HUES48 (cell line): ENCODE results near the gene DYRK1A.
A peak's percentile ranks its signal among the peaks of the same experiment; 100 is the strongest.
"Not testable (repeated sequence)": the region's sequence is repeated elsewhere in the genome, so short reads cannot be mapped to it uniquely, and the experiment has no call there.

Source experiments
- H3K27ac ChIP-seq: one replicate; pipeline ENCODE4 v1.7.0; 2013; ENCODE audit warnings: low read depth, low read length, inconsistent platforms
- H3K27me3 ChIP-seq: 2 replicates; pipeline ENCODE4 v1.6.1; 2013; ENCODE audit warnings: mild to moderate bottlenecking, low read length; ENCODE audit not compliant: control insufficient read depth, insufficient read depth
- H3K36me3 ChIP-seq: 2 replicates; pipeline ENCODE4 v1.6.1; 2013; ENCODE audit warnings: low read length; ENCODE audit not compliant: control insufficient read depth, insufficient read depth
- H3K4me1 ChIP-seq: 2 replicates; pipeline ENCODE4 v1.6.1; 2013; ENCODE audit warnings: mild to moderate bottlenecking, low read length; ENCODE audit not compliant: control insufficient read depth, insufficient read depth
- H3K4me3 ChIP-seq: 2 replicates; pipeline ENCODE4 v1.5.1; 2013; ENCODE audit warnings: mild to moderate bottlenecking, low read depth, low read length
- H3K9ac ChIP-seq: 2 replicates; pipeline ENCODE4 v1.6.1; 2013; ENCODE audit warnings: mild to moderate bottlenecking, low read depth, low read length, moderate library complexity
- H3K9me3 ChIP-seq: 2 replicates; pipeline ENCODE4 v1.6.1; 2013; ENCODE audit warnings: low read length; ENCODE audit not compliant: control insufficient read depth, insufficient read depth

Gene DYRK1A

GRCh38 chr21:37509802-37510393, 143.3 kb downstream of the DYRK1A start:
- no peak overlapping the region for H3K4me3 ChIP-seq
- H3K9me3 ChIP-seq, result no peaks in the 10 kb centered on the region; the same call in 1 of the 2 replicates
- H3K36me3 ChIP-seq, result peaks cover 97% of the 10 kb centered on the region
- peaks cover 28% of the 10 kb centered on the region for H3K4me1 ChIP-seq
- H3K27me3 ChIP-seq, result no peaks in the 10 kb centered on the region
- no peak overlapping the region for H3K27ac ChIP-seq
- H3K9ac ChIP-seq, result no peak overlapping the region

DNA sequence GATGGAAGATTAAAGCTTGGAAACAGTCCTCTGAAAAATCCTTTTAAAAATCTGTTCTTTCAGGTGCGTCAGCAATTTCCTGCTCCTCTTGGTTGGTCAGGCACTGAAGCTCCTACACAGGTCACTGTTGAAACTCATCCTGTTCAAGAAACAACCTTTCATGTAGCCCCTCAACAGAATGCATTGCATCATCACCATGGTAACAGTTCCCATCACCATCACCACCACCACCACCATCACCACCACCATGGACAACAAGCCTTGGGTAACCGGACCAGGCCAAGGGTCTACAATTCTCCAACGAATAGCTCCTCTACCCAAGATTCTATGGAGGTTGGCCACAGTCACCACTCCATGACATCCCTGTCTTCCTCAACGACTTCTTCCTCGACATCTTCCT, 145.3 kb downstream of the DYRK1A start:
- H3K4me1 ChIP-seq, result peaks cover 28% of the 10 kb centered on the region
- no peaks in the 10 kb centered on the region for H3K9me3 ChIP-seq
- H3K9ac ChIP-seq, result no peak overlapping the region
- H3K27me3 ChIP-seq, result no peaks in the 10 kb centered on the region
- no peak overlapping the region for H3K27ac ChIP-seq
- H3K36me3 ChIP-seq, result peaks cover 88% of the 10 kb centered on the region
- H3K4me3 ChIP-seq, result no peak overlapping the region

DNA sequence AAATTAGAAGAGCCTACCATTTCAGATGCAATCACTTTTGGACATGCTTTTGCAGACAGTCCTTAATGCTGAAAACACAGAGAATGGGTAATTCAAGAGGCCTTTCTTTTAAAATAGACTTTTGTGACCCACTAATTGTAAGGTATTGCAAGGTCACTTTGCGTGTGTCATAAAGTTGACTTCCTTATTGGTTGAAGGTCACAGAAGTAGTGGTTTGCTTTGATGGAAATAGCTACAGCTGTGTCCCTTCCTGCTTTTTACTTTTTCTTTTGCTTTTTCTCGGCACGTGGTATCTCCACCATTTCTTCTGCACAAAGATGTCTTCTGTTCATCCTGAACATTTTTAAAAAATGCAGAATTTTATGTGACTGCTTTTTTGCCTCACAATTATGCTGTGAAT, 146.8 kb downstream of the DYRK1A start:
- peaks cover 28% of the 10 kb centered on the region for H3K4me1 ChIP-seq
- no peak overlapping the region for H3K9ac ChIP-seq
- no peaks in the 10 kb centered on the region for H3K9me3 ChIP-seq
- H3K36me3 ChIP-seq, result peaks cover 79% of the 10 kb centered on the region
- no peak overlapping the region for H3K4me3 ChIP-seq
- no peaks in the 10 kb centered on the region for H3K27me3 ChIP-seq
- peak overlapping the region; percentile 37 for H3K27ac ChIP-seq

DNA sequence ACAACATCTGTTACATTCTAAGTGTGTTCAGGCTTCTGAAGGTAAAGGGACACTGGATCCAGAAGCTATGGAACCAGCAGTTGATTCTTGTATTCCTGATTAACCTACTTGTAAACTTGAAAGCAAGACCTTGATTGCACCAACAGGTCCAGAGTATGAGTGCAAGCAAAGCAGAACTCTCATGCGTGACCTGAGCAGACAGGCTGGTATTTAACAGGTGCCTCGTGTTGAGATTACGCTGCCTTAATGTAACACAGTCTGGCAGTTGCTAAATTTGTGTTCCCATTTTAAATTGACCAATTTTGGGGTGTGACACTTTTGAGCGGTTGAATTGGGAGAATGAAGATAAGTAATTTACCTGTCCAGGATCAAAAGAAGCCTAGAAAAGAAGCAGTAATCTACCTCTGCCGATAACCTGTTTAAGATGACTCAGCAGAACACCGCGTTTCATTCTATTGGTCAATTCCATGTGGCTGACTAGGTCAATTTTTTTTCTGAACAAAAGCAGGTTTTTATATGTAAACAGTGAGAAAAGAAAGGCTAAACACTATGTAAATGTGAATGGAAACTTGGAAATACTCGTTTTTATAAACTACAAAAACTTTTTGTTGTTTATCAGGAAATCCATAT, 147.6 kb downstream of the DYRK1A start:
- Histone ChIP-seq H3K27me3 (no peaks in the 10 kb centered on the region), H3K36me3 (peaks cover 71% of the 10 kb centered on the region), H3K27ac (peak overlapping the region; percentile 31)

GRCh38 chr21:37516998-37517397, 150.4 kb downstream of the DYRK1A start:
- Histone ChIP-seq H3K9ac (no peak overlapping the region), H3K4me3 (no peak overlapping the region), H3K36me3 (peaks cover 43% of the 10 kb centered on the region), H3K27ac (no peak overlapping the region), H3K9me3 (no peaks in the 10 kb centered on the region), H3K4me1 (peaks cover 49% of the 10 kb centered on the region), H3K27me3 (no peaks in the 10 kb centered on the region)

More for the DNA sequence above, 147.6 kb downstream of the DYRK1A start:
- H3K4me3 ChIP-seq, result no peak overlapping the region
- peaks cover 28% of the 10 kb centered on the region for H3K4me1 ChIP-seq
- H3K9me3 ChIP-seq, result no peaks in the 10 kb centered on the region
- H3K9ac ChIP-seq, result no peak overlapping the region

DNA sequence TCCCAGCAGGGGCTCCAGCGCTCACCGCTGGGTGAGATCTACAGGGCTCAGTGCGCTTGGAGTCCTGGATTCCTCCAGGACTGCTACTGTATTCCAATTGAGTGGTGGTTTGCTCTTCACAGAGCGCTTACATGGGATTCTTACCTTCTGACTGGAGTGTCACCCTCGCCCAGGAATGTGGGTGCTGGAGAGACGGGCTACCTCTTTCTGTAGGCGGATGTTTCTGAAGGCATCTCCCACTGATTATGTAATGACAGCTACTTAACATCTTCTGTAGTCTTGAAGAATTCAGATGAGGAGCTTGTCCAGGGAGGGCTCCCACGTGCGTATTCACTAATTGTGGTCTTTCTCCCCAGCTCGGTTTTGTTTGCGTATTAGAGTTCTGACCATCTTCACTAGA, 154.2 kb downstream of the DYRK1A start:
- Histone ChIP-seq H3K9me3 (no peaks in the 10 kb centered on the region), H3K27me3 (no peaks in the 10 kb centered on the region), H3K27ac (no peak overlapping the region), H3K36me3 (peaks cover 16% of the 10 kb centered on the region), H3K4me1 (peaks cover 24% of the 10 kb centered on the region), H3K4me3 (no peak overlapping the region), H3K9ac (no peak overlapping the region)

DNA sequence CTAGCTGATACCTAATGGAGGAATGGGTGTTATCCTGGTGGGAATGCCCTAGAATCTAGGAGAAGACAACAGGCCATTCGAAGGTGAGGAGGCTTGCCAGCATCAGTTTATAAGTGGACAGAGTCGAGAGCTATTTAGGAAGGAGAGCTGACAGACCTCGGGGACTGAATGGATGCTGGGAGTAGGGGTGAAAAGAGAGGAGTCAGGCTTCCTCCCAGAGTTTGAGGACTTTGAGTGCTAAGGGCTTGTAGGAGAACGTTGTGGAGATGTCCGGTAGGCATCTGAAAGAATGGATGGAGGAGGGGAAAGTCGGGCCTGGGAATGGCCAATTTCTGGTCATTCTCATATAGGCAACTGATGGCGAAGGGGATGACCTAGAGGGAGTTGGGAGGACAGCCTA, 155.1 kb downstream of the DYRK1A start:
- Histone ChIP-seq H3K27ac (no peak overlapping the region), H3K9me3 (no peaks in the 10 kb centered on the region), H3K36me3 (peaks cover 7% of the 10 kb centered on the region), H3K27me3 (no peaks in the 10 kb centered on the region), H3K4me1 (peaks cover 24% of the 10 kb centered on the region), H3K4me3 (no peak overlapping the region), H3K9ac (no peak overlapping the region)

DNA sequence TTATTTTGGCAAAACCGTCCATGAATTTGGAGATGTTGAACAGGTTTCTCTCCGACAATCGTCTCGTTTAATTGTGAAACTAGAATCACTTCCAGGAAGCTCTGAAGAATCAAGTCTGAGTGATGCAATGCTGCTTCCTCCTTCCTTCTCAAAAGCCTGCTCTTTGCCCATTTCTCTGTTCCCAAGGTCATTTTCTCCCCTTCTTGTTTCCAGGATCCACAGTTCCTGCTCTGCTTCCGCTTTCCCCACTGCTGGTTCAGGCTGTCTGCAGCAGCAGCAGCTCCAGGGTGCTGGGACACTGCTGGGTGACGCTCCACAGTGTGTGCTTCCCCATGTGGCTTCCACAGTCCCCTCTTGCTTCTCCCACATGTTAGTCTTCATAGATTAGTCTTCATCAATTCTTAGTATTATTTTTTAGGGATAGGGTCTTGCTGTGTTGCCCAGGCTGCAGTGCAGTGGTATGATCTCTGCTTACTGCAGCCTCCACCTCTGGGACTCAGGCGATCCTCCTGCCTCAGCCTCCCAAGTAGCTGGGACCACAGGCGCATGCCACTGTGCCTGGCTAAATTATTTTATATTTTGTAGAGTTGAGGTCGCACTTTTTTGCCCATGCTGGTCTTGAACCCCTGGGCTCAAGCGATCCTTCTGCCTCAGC, 156.2 kb downstream of the DYRK1A start:
- H3K27me3 ChIP-seq, result no peaks in the 10 kb centered on the region
- peaks cover 2% of the 10 kb centered on the region; the same call in 1 of the 2 replicates for H3K36me3 ChIP-seq
- no peak overlapping the region for H3K9ac ChIP-seq
- H3K9me3 ChIP-seq, result no peaks in the 10 kb centered on the region
- H3K27ac ChIP-seq, result no peak overlapping the region
- H3K4me1 ChIP-seq, result peaks cover 24% of the 10 kb centered on the region
- no peak overlapping the region for H3K4me3 ChIP-seq

GRCh38 chr21:37524944-37525343, 158.4 kb downstream of the DYRK1A start:
- not testable (repeated sequence) for H3K9me3 ChIP-seq, H3K4me3 ChIP-seq, H3K36me3 ChIP-seq, H3K27me3 ChIP-seq, H3K9ac ChIP-seq, H3K27ac ChIP-seq
- H3K4me1 ChIP-seq, result peaks cover 23% of the 10 kb centered on the region

- H3K4me3 ChIP-seq, result no peak overlapping the region
- no peaks in the 10 kb centered on the region for H3K36me3 ChIP-seq
- H3K4me1 ChIP-seq, result peaks cover 15% of the 10 kb centered on the region
- H3K27me3 ChIP-seq, result no peaks in the 10 kb centered on the region
- H3K9ac ChIP-seq, result no peak overlapping the region
- H3K27ac ChIP-seq, result no peak overlapping the region
- no peaks in the 10 kb centered on the region for H3K9me3 ChIP-seq
These were observed 159.2 kb downstream of the DYRK1A start for GRCh38 chr21:37525810-37526209.

- H3K9me3 ChIP-seq, result no peaks in the 10 kb centered on the region
- H3K36me3 ChIP-seq, result no peaks in the 10 kb centered on the region
- H3K27me3 ChIP-seq, result no peaks in the 10 kb centered on the region
- no peak overlapping the region for H3K9ac ChIP-seq
- no peak overlapping the region for H3K27ac ChIP-seq
- peaks cover 2% of the 10 kb centered on the region; the same call in 1 of the 2 replicates for H3K4me1 ChIP-seq
- no peak overlapping the region for H3K4me3 ChIP-seq
These were observed 160.5 kb downstream of the DYRK1A start for GRCh38 chr21:37527103-37527502.
